Smooth muscle cell (in vitro differentiated cells): ENCODE results near the gene CALML5. TPM values are rescaled to one million over a fixed set of nuclear protein-coding genes. Genes with fewer than 3 reads are reported as not detected.
A peak's percentile ranks its signal among the peaks of the same experiment; 100 is the strongest.

Experiments used
- DNase-seq: peaks from one replicate; lab custom pipeline; 2025; ENCODE audit not compliant: unreplicated experiment; lab: John Stamatoyannopoulos, UW
- H2AFZ ChIP-seq: fragments of 200-600 bp; sonication (generic); 2 replicates; pipeline ENCODE4 v1.6.0; 2016; ENCODE audit warnings: antibody characterized with exemption, low read depth, mild to moderate bottlenecking
- H3F3A ChIP-seq: fragments of 200-600 bp; sonication (generic); 2 replicates; pipeline ENCODE4 v1.6.0; 2017; ENCODE audit warnings: antibody characterized with exemption, low read depth
- H3K27ac ChIP-seq: fragments of 200-600 bp; sonication (generic); 2 replicates; pipeline ENCODE4 v1.5.1; 2016; ENCODE audit warnings: low read depth, mild to moderate bottlenecking
- H3K27me3 ChIP-seq: fragments of 200-600 bp; sonication (generic); 2 replicates; pipeline ENCODE4 v1.6.1; 2016; ENCODE audit warnings: low read depth, mild to moderate bottlenecking
- H3K36me3 ChIP-seq: fragments of 200-600 bp; sonication (generic); 2 replicates; pipeline ENCODE4 v1.5.1; 2016; ENCODE audit warnings: low read depth
- H3K4me1 ChIP-seq: fragments of 200-600 bp; sonication (generic); 2 replicates; pipeline ENCODE4 v1.5.1; 2016; ENCODE audit warnings: low read depth
- H3K4me2 ChIP-seq: fragments of 200-600 bp; sonication (generic); 2 replicates; pipeline ENCODE4 v1.6.0; 2016; ENCODE audit warnings: mild to moderate bottlenecking
- H3K4me3 ChIP-seq: fragments of 200-600 bp; sonication (generic); 2 replicates; pipeline ENCODE4 v1.5.1; 2016; ENCODE audit warnings: mild to moderate bottlenecking
- H3K79me2 ChIP-seq: fragments of 200-600 bp; sonication (generic); 2 replicates; pipeline ENCODE4 v1.6.0; 2016; ENCODE audit warnings: low read depth, mild to moderate bottlenecking
- H3K9ac ChIP-seq: fragments of 200-600 bp; sonication (generic); 2 replicates; pipeline ENCODE4 v1.6.0; 2016; ENCODE audit warnings: low read depth
- H3K9me3 ChIP-seq: fragments of 200-600 bp; sonication (generic); replicated peaks from 2 replicates; pipeline ENCODE4 v1.5.1; 2016; ENCODE audit warnings: low read depth
- H4K20me1 ChIP-seq: fragments of 200-600 bp; sonication (generic); 2 replicates; pipeline ENCODE4 v1.6.0; 2016; ENCODE audit warnings: low read depth
- WGBS: methylation state at CpG from one replicate; pipeline ENCODE4 v1.1.7; 2016; ENCODE audit warnings: low lambda C conversion rate; 5-methylcytosine and 5-hydroxymethylcytosine counted together
- polyA plus RNA-seq: library from polyadenylated mRNA; unstranded; fragments of >200 nt; fragmentation: Nextera tagmentation; extraction: Ambion mirVana; gene quantifications from 2 replicates; pipeline ENCODE4 v1.2.1, GENCODE V29; 2016
- total RNA-seq: library from RNA; depleted of rRNA; stranded (reverse); fragments of >200 nt; gene quantifications from 2 replicates; pipeline ENCODE4 v1.2.3, GENCODE V29; 2014
- TF ChIP-seq, protein P1 (sequence below): fragments of 200-600 bp; sonication (generic); IDR thresholded peaks from 2 replicates; pipeline ENCODE4 v1.5.1; 2017; ENCODE audit warnings: borderline replicate concordance, mild to moderate bottlenecking, antibody characterized with exemption; ENCODE audit not compliant: insufficient read depth, poor library complexity, severe bottlenecking

The CALML5 gene
- total and polyA plus RNA-seq, 2 experiments from 2014 or later, result 16.5 to 24.3 TPM

DNA sequence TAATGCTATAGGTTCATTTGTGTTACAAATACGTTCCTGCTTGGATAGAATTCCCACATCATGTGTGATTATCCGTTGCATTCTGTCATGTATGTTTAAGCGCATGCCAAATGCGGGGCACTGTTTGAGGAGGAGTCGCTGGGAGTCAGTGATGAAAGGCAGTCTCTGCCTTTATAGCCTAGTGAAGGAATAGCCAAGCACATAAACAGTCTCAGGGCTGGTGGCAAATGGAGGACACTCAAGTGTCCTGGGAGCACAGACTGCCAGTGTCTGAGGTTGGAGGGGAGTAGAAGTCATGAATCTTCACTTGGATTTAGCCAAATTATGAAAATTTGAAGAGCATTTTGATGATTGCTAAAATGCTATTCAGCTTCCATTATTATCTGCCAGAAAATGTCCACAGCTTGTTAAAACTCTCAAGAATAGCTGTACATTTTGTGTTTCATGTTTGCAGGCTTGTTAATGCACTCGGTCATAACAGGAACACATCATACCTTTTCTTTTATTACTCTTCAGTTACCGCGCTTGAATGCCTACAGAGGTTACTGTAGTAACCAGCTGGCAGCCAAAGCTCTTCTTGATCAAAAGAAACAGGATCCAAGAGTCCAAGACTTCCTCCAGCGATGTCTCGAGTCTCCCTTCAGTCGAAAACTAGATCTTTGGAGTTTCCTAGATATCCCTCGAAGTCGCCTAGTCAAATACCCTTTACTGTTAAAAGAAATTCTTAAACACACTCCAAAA, 45.5 kb downstream of the CALML5 start:
- no peak for DNase-seq
- WGBS, result 92% methylated on average over 13 of the region's 13 CpGs
- Histone ChIP-seq H3K4me3 (no peak overlapping the region), H3K9me3 (no peaks in the 10 kb centered on the region), H3K27ac (peak overlapping the region; percentile 93), H3K4me1 (peaks cover 14% of the 10 kb centered on the region), H2AFZ (no peak overlapping the region), H3K9ac (no peak overlapping the region), H3F3A (peaks cover 75% of the 10 kb centered on the region), H3K4me2 (no peak overlapping the region), H3K36me3 (peaks cover 54% of the 10 kb centered on the region), H3K79me2 (peaks cover 76% of the 10 kb centered on the region), H4K20me1 (peaks cover 87% of the 10 kb centered on the region), H3K27me3 (no peaks in the 10 kb centered on the region)
- TF ChIP-seq, protein P1, sequence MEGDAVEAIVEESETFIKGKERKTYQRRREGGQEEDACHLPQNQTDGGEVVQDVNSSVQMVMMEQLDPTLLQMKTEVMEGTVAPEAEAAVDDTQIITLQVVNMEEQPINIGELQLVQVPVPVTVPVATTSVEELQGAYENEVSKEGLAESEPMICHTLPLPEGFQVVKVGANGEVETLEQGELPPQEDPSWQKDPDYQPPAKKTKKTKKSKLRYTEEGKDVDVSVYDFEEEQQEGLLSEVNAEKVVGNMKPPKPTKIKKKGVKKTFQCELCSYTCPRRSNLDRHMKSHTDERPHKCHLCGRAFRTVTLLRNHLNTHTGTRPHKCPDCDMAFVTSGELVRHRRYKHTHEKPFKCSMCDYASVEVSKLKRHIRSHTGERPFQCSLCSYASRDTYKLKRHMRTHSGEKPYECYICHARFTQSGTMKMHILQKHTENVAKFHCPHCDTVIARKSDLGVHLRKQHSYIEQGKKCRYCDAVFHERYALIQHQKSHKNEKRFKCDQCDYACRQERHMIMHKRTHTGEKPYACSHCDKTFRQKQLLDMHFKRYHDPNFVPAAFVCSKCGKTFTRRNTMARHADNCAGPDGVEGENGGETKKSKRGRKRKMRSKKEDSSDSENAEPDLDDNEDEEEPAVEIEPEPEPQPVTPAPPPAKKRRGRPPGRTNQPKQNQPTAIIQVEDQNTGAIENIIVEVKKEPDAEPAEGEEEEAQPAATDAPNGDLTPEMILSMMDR, result no peak

DNA sequence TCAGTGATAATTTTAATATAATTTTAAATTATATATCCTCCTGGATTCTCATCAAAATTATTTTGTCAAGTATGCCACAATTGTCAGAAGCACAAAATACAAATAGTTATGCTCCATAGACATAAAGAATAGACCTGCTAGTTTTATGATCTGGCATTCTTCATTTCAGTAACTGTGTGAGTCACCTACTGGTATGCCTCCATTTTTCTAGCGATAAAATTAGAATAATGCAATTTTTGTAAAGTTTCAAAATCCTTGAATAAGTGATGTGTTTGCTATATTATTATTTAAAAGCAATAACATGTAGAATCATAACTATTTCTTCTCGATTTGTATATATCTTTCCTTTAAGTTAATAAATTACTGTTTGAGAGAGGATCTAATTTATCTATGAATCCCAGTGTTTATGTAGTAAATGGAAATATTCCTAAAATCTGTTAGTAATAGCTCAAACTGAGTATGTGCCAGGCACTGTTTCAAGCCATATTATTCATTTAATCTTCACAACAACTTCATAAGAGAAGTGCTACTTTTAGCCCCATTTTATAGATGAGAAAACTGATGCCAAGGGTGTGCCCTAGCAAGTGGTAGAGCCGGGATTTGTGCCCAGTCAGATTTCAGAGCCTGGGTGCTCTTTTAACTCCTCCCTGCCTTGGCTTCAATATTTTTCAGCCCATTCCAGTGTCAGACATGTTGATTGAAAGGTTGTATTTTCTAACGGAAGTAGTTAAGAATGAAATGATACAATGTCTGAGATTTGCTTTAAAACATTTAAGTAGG, 48.6 kb downstream of the CALML5 start:
- Histone ChIP-seq H3K36me3 (peaks cover 39% of the 10 kb centered on the region), H3K27me3 (no peaks in the 10 kb centered on the region), H4K20me1 (peaks cover 82% of the 10 kb centered on the region), H3K79me2 (peaks cover 93% of the 10 kb centered on the region), H3K4me1 (peaks cover 38% of the 10 kb centered on the region), H3F3A (peaks cover 54% of the 10 kb centered on the region), H3K9ac (no peak overlapping the region), H3K9me3 (no peaks in the 10 kb centered on the region), H3K27ac (peak overlapping the region; percentile 93), H3K4me2 (peak overlapping the region; percentile 96), H2AFZ (no peak overlapping the region), H3K4me3 (peak overlapping the region; percentile 95)
- TF ChIP-seq, protein P1, result no peak
- WGBS, result 70% methylated on average over 4 of the region's 4 CpGs
- no peak for DNase-seq

DNA sequence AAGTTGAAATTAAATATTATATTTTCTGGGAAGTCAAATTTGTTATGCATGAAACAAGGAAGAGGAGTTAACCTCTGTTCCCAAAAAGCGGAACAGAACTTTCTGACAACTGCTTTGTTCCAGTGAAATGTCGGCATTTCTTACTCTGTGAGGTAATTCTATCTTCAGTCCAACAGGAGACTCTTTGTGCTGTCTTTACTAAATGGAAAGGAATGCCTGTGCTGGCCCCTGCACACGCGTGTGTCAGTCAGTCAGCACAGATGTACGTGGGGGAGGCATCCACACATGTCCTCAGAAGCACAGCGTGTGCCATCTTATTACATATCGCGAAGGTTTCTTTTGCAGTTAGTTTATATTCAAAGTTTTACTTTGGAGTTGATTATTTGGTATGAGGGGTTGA, 49.5 kb downstream of the CALML5 start:
- 23% methylated on average over 8 of the region's 8 CpGs for WGBS
- Histone ChIP-seq H3K4me2 (peak overlapping the region; percentile 96), H3K27me3 (no peaks in the 10 kb centered on the region), H2AFZ (no peak overlapping the region), H3K36me3 (peaks cover 29% of the 10 kb centered on the region), H4K20me1 (peaks cover 72% of the 10 kb centered on the region), H3K79me2 (peaks cover 90% of the 10 kb centered on the region), H3K9me3 (no peaks in the 10 kb centered on the region), H3K4me1 (peaks cover 39% of the 10 kb centered on the region), H3K9ac (peak overlapping the region; percentile 90), H3F3A (peaks cover 45% of the 10 kb centered on the region), H3K4me3 (peak overlapping the region; percentile 95), H3K27ac (peak overlapping the region; percentile 93)
- TF ChIP-seq, protein P1, result no peak
- no peak for DNase-seq
